ENCODE results near the gene UBE2H. TPM values are rescaled to one million over a fixed set of nuclear protein-coding genes. Genes with fewer than 3 reads are reported as not detected.

UBE2H gene
- total RNA-seq, 2 experiments from 2014 or later, result 27.9 to 28.3 TPM

GRCh38 chr7:129783584-129783919 is 169.2 kb downstream of the UBE2H start:
- CTCF ChIA-PET, result no interaction called here
- DNase-seq (no peak), ATAC-seq (no peak)
- Mint-ChIP-seq H3K27me3 (peaks cover 71% of the 10 kb centered on the region), H3K27ac (peak overlapping the region; percentile 15), H3K9me3 (ENCODE audit: low read depth) (no peaks in the 10 kb centered on the region), H3K36me3 (peaks cover 2% of the 10 kb centered on the region), H3K4me3 (no peak overlapping the region), H3K4me1 (peaks cover 41% of the 10 kb centered on the region)

GRCh38 chr7:129782818-129783583 is 169.8 kb downstream of the UBE2H start:
- ATAC-seq (no peak), DNase-seq (no peak)
- H3K4me3 Mint-ChIP-seq, result no peak overlapping the region
- no peaks in the 10 kb centered on the region for H3K9me3 Mint-ChIP-seq (ENCODE audit: low read depth)
- peaks cover 44% of the 10 kb centered on the region for H3K4me1 Mint-ChIP-seq
- CTCF ChIA-PET, result interaction anchor here (2.1 kb wide), 1 partner anchor 43 kb away, joined by 8 read pairs; no protein-coding TSS in a partner anchor
- peak overlapping the region; percentile 28 for H3K27ac Mint-ChIP-seq
- H3K27me3 Mint-ChIP-seq, result peaks cover 76% of the 10 kb centered on the region
- peaks cover 2% of the 10 kb centered on the region for H3K36me3 Mint-ChIP-seq

GRCh38 chr7:129781928-129782817 is 170.6 kb downstream of the UBE2H start:
- H3K27me3 Mint-ChIP-seq, result peaks cover 76% of the 10 kb centered on the region
- CTCF ChIA-PET, result interaction anchor here (0.6 to 2.1 kb wide), 2 partner anchors 21 to 44 kb away, joined by 5 to 8 read pairs; no protein-coding TSS in a partner anchor
- no peak overlapping the region for H3K4me3 Mint-ChIP-seq
- H3K27ac Mint-ChIP-seq, result no peak overlapping the region
- ATAC-seq (no peak), DNase-seq (no peak)
- no peaks in the 10 kb centered on the region for H3K9me3 Mint-ChIP-seq (ENCODE audit: low read depth)
- peaks cover 46% of the 10 kb centered on the region for H3K4me1 Mint-ChIP-seq
- H3K36me3 Mint-ChIP-seq, result peaks cover 2% of the 10 kb centered on the region

GRCh38 chr7:129780974-129781927 is 171.5 kb downstream of the UBE2H start:
- CTCF ChIA-PET, result interaction anchor here (1.3 to 2.1 kb wide), 2 partner anchors 45 to 48 kb away, joined by 3 to 8 read pairs; no protein-coding TSS in a partner anchor
- ATAC-seq, result no peak
- DNase-seq, result no peak
- H3K27me3 Mint-ChIP-seq, result peaks cover 75% of the 10 kb centered on the region
- H3K9me3 Mint-ChIP-seq (ENCODE audit: low read depth), result no peaks in the 10 kb centered on the region
- H3K4me3 Mint-ChIP-seq, result peak overlapping the region; percentile 58
- peaks cover 2% of the 10 kb centered on the region for H3K36me3 Mint-ChIP-seq
- peaks cover 46% of the 10 kb centered on the region for H3K4me1 Mint-ChIP-seq
- no peak overlapping the region for H3K27ac Mint-ChIP-seq

Other genes with a start within 250 kb of the UBE2H start
- gene ZC3HC1, start 98.4 kb upstream of the UBE2H start, total RNA-seq, result 10 to 100 TPM; 17.8 to 20.0 TPM
- gene KLHDC10, start 117.6 kb upstream of the UBE2H start, total RNA-seq, result 10 to 100 TPM; 14.2 to 14.6 TPM